Type B pancreatic cell (in vitro differentiated cells): ENCODE results near the gene SPPL2B. TPM values are rescaled to one million over a fixed set of nuclear protein-coding genes. Genes with fewer than 3 reads are reported as not detected.
A peak's percentile ranks its signal among the peaks of the same experiment; 100 is the strongest.
"Not testable (repeated sequence)": the region's sequence is repeated elsewhere in the genome, so short reads cannot be mapped to it uniquely, and the experiment has no call there.

Experiments
- DNase-seq: peaks from one replicate; pipeline ENCODE4 v3.0.0; 2021; ENCODE audit warnings: mixed read lengths; ENCODE audit not compliant: unreplicated experiment; ENCODE audit errors: extremely low spot score
- H3K27ac Mint-ChIP-seq: 2 replicates; pipeline ENCODE4 v1.8.0; 2021; ENCODE audit warnings: mild to moderate bottlenecking, mixed read lengths
- H3K27me3 Mint-ChIP-seq: 2 replicates; pipeline ENCODE4 v1.8.0; 2021; ENCODE audit warnings: mixed read lengths
- H3K36me3 Mint-ChIP-seq: 2 replicates; pipeline ENCODE4 v1.8.0; 2021; ENCODE audit warnings: mixed read lengths
- H3K4me1 Mint-ChIP-seq: one replicate; pipeline ENCODE4 v1.8.0; 2021; ENCODE audit warnings: mixed read lengths; ENCODE audit not compliant: unreplicated experiment
- H3K4me3 Mint-ChIP-seq: 2 replicates; pipeline ENCODE4 v1.8.0; 2021; ENCODE audit warnings: mild to moderate bottlenecking, mixed read lengths
- H3K9me3 Mint-ChIP-seq: 2 replicates; pipeline ENCODE4 v1.8.0; 2021; ENCODE audit warnings: mixed read lengths
- total RNA-seq: library from RNA; stranded (reverse); gene quantifications from 2 replicates; pipeline ENCODE4 v1.2.1, GENCODE V29; 2021; ENCODE audit warnings: low replicate concordance
- TF ChIP-seq, protein P1 (sequence below): fragments of 200-600 bp; sonication (generic); conservative IDR thresholded peaks from 2 replicates; pipeline ENCODE4 v1.5.0; 2021; ENCODE audit warnings: antibody characterized with exemption, mild to moderate bottlenecking

The SPPL2B gene
- total RNA-seq, 1 donor from 2014 or later, result 131 TPM

DNA sequence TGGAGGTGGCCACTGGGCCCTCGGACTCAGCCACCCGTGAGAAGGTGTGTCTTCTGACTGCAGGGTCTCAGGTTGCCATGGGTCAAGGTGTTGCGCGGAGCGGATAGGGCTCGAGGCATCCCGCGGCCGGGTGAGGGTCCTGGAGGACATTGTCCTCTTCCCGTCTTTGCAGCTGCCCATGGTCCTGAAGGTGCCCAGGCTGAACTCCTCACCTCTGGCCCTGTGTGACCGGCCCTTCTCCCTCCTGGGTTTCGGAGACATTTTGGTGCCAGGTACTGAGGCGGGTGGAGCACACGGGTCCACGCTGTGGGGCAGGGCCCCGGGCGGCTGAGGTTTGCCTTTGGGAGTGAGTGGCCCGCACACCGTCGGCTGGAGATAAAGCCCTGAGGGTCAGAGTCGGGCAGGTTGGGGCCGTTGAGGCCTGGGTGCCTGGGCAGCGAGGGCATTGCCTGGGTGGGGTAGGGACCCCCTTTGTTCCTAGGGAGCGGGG, 15.9 kb downstream of the SPPL2B start:
- H3K4me1 Mint-ChIP-seq, result peaks cover 5% of the 10 kb centered on the region
- TF ChIP-seq, protein P1, sequence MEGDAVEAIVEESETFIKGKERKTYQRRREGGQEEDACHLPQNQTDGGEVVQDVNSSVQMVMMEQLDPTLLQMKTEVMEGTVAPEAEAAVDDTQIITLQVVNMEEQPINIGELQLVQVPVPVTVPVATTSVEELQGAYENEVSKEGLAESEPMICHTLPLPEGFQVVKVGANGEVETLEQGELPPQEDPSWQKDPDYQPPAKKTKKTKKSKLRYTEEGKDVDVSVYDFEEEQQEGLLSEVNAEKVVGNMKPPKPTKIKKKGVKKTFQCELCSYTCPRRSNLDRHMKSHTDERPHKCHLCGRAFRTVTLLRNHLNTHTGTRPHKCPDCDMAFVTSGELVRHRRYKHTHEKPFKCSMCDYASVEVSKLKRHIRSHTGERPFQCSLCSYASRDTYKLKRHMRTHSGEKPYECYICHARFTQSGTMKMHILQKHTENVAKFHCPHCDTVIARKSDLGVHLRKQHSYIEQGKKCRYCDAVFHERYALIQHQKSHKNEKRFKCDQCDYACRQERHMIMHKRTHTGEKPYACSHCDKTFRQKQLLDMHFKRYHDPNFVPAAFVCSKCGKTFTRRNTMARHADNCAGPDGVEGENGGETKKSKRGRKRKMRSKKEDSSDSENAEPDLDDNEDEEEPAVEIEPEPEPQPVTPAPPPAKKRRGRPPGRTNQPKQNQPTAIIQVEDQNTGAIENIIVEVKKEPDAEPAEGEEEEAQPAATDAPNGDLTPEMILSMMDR, result no peak
- H3K36me3 Mint-ChIP-seq, result peaks cover 10% of the 10 kb centered on the region
- DNase-seq, result no peak
- no peaks in the 10 kb centered on the region for H3K27me3 Mint-ChIP-seq
- H3K27ac Mint-ChIP-seq, result no peak overlapping the region
- no peaks in the 10 kb centered on the region for H3K9me3 Mint-ChIP-seq
- no peak overlapping the region for H3K4me3 Mint-ChIP-seq

DNA sequence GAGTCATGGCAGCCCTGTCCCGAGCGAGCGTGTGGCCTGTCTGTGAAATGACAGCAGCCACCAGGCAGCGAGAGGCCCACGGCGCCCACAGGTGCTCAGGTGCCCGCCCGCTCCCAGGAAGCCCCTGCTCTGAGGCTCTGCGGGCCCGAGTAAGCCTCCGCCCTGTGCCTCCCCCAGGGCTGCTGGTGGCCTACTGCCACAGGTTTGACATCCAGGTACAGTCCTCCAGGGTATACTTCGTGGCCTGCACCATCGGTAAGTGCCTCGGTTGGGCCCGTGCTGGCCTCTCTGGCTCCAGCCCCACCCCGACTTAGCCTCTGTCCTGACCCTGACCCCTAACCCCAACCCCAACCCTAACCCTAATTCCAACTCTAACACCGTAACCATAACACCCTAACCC, 16.6 kb downstream of the SPPL2B start:
- Mint-ChIP-seq H3K27me3 (no peaks in the 10 kb centered on the region), H3K27ac (no peak overlapping the region), H3K36me3 (peaks cover 10% of the 10 kb centered on the region), H3K4me3 (no peak overlapping the region), H3K9me3 (no peaks in the 10 kb centered on the region), H3K4me1 (peaks cover 5% of the 10 kb centered on the region)
- TF ChIP-seq, protein P1, result no peak
- DNase-seq, result no peak

DNA sequence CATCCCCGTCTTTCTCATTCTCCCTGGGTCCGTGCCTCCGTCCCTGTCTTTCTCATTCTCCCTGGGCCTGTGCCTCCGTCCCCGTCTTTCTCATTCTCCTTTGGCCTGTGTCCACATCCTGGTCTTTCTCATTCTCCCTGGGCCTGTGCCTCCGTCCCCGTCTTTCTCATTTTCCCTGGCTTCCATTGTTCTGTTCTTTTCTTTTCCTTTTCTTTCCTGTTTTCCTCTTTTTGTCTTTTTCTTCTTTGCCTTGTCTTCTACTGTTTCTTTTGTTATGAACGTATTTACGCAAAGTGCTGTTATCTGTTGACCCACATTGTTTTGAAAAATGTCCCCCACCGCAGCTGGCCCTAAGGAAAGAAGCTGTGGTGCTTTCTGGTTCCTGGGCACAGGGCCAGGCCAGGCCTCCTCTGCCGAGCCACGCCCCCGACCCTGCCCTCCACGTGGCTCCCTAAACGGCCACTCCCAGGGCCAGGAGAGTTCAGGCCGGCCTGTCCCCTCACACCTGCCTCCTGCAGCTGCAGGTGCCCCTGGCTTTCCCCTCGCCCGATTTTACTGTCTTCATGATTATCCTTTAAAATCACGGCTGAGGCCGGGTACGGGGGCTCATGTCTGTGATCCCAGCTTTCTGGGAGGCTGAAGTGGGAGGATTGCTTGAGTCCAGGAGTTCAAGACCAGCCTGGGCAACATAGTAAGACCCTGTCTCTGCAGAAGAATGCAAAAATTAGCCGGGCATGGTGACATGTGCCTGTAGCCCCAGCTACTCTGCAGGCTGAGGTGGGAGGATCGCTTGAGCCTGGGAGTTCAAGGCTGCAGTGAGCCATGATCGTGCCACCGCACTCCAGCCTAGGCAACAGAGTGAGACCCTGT, 17.5 kb downstream of the SPPL2B start:
- peak overlapping the region; percentile 65 for H3K27ac Mint-ChIP-seq
- H3K27me3 Mint-ChIP-seq, result no peaks in the 10 kb centered on the region
- H3K4me1 Mint-ChIP-seq, result peaks cover 5% of the 10 kb centered on the region
- H3K4me3 Mint-ChIP-seq, result peak overlapping the region; percentile 15
- peaks cover 10% of the 10 kb centered on the region for H3K36me3 Mint-ChIP-seq
- DNase-seq, result no peak
- H3K9me3 Mint-ChIP-seq, result no peaks in the 10 kb centered on the region
- TF ChIP-seq, protein P1, result no peak

DNA sequence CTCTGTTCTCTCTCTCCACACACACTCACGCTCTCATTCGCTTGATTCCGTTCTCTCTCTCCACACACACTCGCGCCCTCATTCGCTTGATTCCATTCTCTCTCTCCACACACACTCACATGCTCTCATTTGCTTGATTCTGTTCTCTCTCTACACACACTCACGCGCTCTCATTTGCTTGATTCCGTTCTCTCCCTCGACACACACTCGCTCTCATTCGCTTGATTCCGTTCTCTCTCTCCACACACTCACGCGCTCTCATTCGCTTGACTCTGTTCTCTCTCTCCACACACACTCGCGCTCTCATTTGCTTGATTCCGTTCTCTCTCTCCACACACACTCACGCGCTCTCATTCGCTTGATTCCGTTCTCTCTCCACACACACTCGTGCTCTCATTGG, 21.3 kb downstream of the SPPL2B start:
- not testable (repeated sequence) for H3K4me1 Mint-ChIP-seq, H3K36me3 Mint-ChIP-seq, H3K27ac Mint-ChIP-seq, H3K4me3 Mint-ChIP-seq, H3K9me3 Mint-ChIP-seq, H3K27me3 Mint-ChIP-seq, DNase-seq

DNA sequence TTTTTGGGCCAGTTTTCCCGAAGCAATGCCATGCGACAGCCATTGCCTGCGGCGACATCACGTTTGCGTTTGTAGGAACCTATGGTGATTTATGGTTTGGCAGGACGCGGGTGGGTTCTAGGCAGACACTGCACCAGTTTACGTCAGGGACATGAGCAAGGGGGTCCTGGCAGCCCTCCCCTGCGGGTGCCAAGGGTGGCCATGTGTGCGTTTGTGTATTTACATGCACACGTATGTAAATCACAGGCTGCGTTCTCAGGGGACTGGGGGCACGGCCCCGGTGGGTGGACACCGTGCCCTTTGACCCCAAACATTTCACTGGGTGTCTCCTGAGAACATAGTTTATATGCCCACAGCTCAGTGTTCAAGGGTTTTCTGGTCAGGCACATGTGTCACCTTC, 22.2 kb downstream of the SPPL2B start:
- TF ChIP-seq, protein P1, result no peak
- Mint-ChIP-seq H3K4me1 (peaks cover 4% of the 10 kb centered on the region), H3K36me3 (peaks cover 4% of the 10 kb centered on the region), H3K9me3 (no peaks in the 10 kb centered on the region), H3K27me3 (no peaks in the 10 kb centered on the region), H3K4me3 (no peak overlapping the region), H3K27ac (no peak overlapping the region)
- no peak for DNase-seq

DNA sequence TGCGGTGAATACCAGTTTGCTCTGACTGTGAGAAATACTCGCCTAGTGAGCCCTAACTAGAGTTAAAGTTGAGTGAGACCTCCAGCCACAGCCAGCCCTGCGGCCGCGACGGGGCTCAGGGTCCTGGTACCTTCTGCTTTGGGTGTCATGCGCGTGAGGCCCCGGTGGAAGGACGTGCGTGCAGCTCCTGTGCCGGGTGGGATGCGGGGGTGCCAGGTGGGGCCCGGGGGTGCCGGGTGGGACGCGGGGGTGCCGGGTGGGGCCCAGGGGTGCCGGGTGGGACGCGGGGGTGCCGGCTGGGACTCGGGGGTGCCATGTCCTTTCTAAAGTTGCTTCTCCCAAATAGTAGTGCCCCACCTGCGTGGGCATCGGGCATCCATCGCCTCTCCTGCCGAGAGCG, 23.1 kb downstream of the SPPL2B start:
- no peak overlapping the region for H3K4me3 Mint-ChIP-seq
- H3K27ac Mint-ChIP-seq, result no peak overlapping the region
- no peaks in the 10 kb centered on the region for H3K4me1 Mint-ChIP-seq
- no peak for DNase-seq
- H3K27me3 Mint-ChIP-seq, result no peaks in the 10 kb centered on the region
- no peaks in the 10 kb centered on the region for H3K9me3 Mint-ChIP-seq
- TF ChIP-seq, protein P1, result no peak
- no peaks in the 10 kb centered on the region for H3K36me3 Mint-ChIP-seq
